SK-N-SH treated with all-trans-retinoic acid at 6 μM for 48 hours (cell line): ENCODE data around the gene ERAL1.

Experiments
- ESRRG ChIP-seq: fragments of 250-450 bp; sonication (Bioruptor Pico); IDR thresholded peaks from 2 replicates; pipeline ENCODE4 v1.6.1; 2021; ENCODE audit warnings: mild to moderate bottlenecking
- GLIS3 ChIP-seq: fragments of 250-450 bp; sonication (Bioruptor Pico); IDR thresholded peaks from 2 replicates; pipeline ENCODE4 v1.5.0; 2020; ENCODE audit warnings: mild to moderate bottlenecking, moderate library complexity
- OSR1 ChIP-seq: fragments of 250-450 bp; sonication (Bioruptor Pico); IDR thresholded peaks from 2 replicates; pipeline ENCODE4 v1.8.0; 2022; ENCODE audit warnings: moderate library complexity, mild to moderate bottlenecking, inconsistent platforms
- RARB ChIP-seq: fragments of 250-450 bp; sonication (Bioruptor Pico); IDR thresholded peaks from 2 replicates; pipeline ENCODE4 v1.8.0; 2021; ENCODE audit warnings: mild to moderate bottlenecking, moderate library complexity
- TCF4 ChIP-seq: fragments of 250-450 bp; sonication (Bioruptor Pico); IDR thresholded peaks from 2 replicates; pipeline ENCODE4 v1.8.0; 2021; ENCODE audit warnings: mild to moderate bottlenecking, moderate library complexity, borderline replicate concordance
- TF ChIP-seq, protein P1 (sequence below): fragments of 250-450 bp; sonication (Bioruptor Pico); IDR thresholded peaks from 2 replicates; pipeline ENCODE4 v1.5.1; 2020; ENCODE audit warnings: low read depth, mild to moderate bottlenecking, moderate library complexity
- TF ChIP-seq, protein P2 (sequence below): fragments of 250-450 bp; sonication (Bioruptor Pico); IDR thresholded peaks from 2 replicates; pipeline ENCODE4 v1.5.0; 2020; ENCODE audit warnings: mild to moderate bottlenecking, moderate library complexity
- TF ChIP-seq, protein P3 (sequence below): fragments of 250-450 bp; sonication (Bioruptor Pico); IDR thresholded peaks from 2 replicates; pipeline ENCODE4 v1.8.0; 2020; ENCODE audit warnings: mild to moderate bottlenecking, moderate library complexity, borderline replicate concordance

DNA sequence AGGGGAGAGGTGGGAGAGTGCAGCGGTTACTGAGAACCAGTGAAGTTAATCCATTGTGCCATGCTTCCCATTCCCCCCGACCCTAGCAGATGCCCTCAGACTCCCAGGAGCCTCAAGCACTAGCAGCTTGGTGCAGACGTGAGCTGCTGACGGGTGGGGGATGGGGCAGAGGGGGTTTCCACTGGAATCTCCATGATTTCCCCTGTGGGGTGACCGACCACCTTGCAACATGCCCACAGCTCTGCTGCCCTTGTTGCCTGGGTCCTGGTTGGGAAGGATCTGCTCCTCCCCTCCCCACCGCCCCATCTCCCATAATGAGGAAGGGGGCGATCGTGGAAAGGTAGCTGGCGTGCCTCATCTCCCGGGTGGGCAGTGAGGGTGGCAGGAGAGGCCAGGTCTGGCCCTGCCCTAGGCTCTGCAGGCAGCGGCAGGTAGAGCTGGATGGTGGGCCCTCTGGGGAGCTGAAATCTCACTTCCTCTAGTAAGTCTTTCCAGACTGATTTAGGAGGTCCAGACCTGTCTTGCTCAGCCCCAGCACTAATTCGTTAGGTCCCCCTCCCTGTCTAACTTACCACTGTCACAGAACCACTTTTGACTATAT, 33.2 kb downstream of the ERAL1 start:
- TF ChIP-seq, protein P1, sequence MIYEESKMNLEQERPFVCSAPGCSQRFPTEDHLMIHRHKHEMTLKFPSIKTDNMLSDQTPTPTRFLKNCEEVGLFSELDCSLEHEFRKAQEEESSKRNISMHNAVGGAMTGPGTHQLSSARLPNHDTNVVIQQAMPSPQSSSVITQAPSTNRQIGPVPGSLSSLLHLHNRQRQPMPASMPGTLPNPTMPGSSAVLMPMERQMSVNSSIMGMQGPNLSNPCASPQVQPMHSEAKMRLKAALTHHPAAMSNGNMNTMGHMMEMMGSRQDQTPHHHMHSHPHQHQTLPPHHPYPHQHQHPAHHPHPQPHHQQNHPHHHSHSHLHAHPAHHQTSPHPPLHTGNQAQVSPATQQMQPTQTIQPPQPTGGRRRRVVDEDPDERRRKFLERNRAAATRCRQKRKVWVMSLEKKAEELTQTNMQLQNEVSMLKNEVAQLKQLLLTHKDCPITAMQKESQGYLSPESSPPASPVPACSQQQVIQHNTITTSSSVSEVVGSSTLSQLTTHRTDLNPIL (CRISPR knock-in tag): no peak
- TF ChIP-seq GLIS3 (CRISPR knock-in tag) (no peak), RARB (no peak), ESRRG (CRISPR knock-in tag) (no peak), TCF4 (CRISPR knock-in tag) (no peak), OSR1 (CRISPR knock-in tag) (no peak)
- TF ChIP-seq, protein P2, sequence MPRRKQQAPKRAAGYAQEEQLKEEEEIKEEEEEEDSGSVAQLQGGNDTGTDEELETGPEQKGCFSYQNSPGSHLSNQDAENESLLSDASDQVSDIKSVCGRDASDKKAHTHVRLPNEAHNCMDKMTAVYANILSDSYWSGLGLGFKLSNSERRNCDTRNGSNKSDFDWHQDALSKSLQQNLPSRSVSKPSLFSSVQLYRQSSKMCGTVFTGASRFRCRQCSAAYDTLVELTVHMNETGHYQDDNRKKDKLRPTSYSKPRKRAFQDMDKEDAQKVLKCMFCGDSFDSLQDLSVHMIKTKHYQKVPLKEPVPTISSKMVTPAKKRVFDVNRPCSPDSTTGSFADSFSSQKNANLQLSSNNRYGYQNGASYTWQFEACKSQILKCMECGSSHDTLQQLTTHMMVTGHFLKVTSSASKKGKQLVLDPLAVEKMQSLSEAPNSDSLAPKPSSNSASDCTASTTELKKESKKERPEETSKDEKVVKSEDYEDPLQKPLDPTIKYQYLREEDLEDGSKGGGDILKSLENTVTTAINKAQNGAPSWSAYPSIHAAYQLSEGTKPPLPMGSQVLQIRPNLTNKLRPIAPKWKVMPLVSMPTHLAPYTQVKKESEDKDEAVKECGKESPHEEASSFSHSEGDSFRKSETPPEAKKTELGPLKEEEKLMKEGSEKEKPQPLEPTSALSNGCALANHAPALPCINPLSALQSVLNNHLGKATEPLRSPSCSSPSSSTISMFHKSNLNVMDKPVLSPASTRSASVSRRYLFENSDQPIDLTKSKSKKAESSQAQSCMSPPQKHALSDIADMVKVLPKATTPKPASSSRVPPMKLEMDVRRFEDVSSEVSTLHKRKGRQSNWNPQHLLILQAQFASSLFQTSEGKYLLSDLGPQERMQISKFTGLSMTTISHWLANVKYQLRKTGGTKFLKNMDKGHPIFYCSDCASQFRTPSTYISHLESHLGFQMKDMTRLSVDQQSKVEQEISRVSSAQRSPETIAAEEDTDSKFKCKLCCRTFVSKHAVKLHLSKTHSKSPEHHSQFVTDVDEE (CRISPR knock-in tag): no peak
- TF ChIP-seq, protein P3, sequence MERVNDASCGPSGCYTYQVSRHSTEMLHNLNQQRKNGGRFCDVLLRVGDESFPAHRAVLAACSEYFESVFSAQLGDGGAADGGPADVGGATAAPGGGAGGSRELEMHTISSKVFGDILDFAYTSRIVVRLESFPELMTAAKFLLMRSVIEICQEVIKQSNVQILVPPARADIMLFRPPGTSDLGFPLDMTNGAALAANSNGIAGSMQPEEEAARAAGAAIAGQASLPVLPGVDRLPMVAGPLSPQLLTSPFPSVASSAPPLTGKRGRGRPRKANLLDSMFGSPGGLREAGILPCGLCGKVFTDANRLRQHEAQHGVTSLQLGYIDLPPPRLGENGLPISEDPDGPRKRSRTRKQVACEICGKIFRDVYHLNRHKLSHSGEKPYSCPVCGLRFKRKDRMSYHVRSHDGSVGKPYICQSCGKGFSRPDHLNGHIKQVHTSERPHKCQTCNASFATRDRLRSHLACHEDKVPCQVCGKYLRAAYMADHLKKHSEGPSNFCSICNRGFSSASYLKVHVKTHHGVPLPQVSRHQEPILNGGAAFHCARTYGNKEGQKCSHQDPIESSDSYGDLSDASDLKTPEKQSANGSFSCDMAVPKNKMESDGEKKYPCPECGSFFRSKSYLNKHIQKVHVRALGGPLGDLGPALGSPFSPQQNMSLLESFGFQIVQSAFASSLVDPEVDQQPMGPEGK (CRISPR knock-in tag): no peak
